GM12801 (cell line): ENCODE results near the gene MEMO1.

Experiments
- CTCF ChIP-seq: IDR thresholded peaks from one replicate; pipeline ENCODE4 v1.5.1; 2011; ENCODE audit warnings: control low read depth; ENCODE audit not compliant: insufficient read length; ENCODE audit errors: extremely low read depth

MEMO1 gene

GRCh38 chr2:31901900-31902299 is 108.9 kb downstream of the MEMO1 start:
- TF ChIP-seq CTCF, result no peak

- no peak for TF ChIP-seq CTCF
Measured at GRCh38 chr2:31896293-31896692, 114.5 kb downstream of the MEMO1 start.

- no peak for TF ChIP-seq CTCF
Measured at GRCh38 chr2:31894656-31895055, 116.2 kb downstream of the MEMO1 start.

- TF ChIP-seq CTCF, result no peak
Measured at GRCh38 chr2:31893094-31893493, 117.7 kb downstream of the MEMO1 start.

GRCh38 chr2:31889044-31889443 is 121.8 kb downstream of the MEMO1 start:
- TF ChIP-seq CTCF, result no peak

GRCh38 chr2:31888550-31888949 is 122.3 kb downstream of the MEMO1 start:
- no peak for TF ChIP-seq CTCF

GRCh38 chr2:31886700-31887099 is 124.1 kb downstream of the MEMO1 start:
- TF ChIP-seq CTCF, result no peak

GRCh38 chr2:31877008-31877407 is 133.8 kb downstream of the MEMO1 start:
- TF ChIP-seq CTCF, result no peak
